Endothelial cell (in vitro differentiated cells): ENCODE results near the gene FUT8. TPM values are rescaled to one million over a fixed set of nuclear protein-coding genes. Genes with fewer than 3 reads are reported as not detected.

Source experiments
- DNase-seq: peaks from one replicate; pipeline ENCODE4 v3.0.0; 2021; ENCODE audit warnings: low spot score
- H3K27ac Mint-ChIP-seq: one replicate; pipeline ENCODE4 v1.8.0; 2021; ENCODE audit warnings: mixed read lengths, inconsistent platforms; ENCODE audit not compliant: unreplicated experiment
- H3K27me3 Mint-ChIP-seq: one replicate; pipeline ENCODE4 v1.8.0; 2021; ENCODE audit warnings: mild to moderate bottlenecking, moderate library complexity, mixed read lengths, inconsistent platforms; ENCODE audit not compliant: unreplicated experiment
- H3K36me3 Mint-ChIP-seq: one replicate; pipeline ENCODE4 v1.8.0; 2021; ENCODE audit warnings: mild to moderate bottlenecking, low read depth, mixed read lengths, inconsistent platforms; ENCODE audit not compliant: unreplicated experiment
- H3K4me1 Mint-ChIP-seq: one replicate; pipeline ENCODE4 v1.8.0; 2021; ENCODE audit warnings: mild to moderate bottlenecking, mixed read lengths, inconsistent platforms; ENCODE audit not compliant: unreplicated experiment
- H3K4me3 Mint-ChIP-seq: one replicate; pipeline ENCODE4 v1.8.0; 2021; ENCODE audit warnings: mild to moderate bottlenecking, mixed read lengths, inconsistent platforms; ENCODE audit not compliant: unreplicated experiment
- H3K9me3 Mint-ChIP-seq: one replicate; pipeline ENCODE4 v1.8.0; 2021; ENCODE audit warnings: mixed read lengths, inconsistent platforms; ENCODE audit not compliant: unreplicated experiment
- CTCF ChIP-seq: fragments of 200-600 bp; sonication (generic); IDR thresholded peaks from one replicate; pipeline ENCODE4 v1.5.0; 2021; ENCODE audit warnings: antibody characterized with exemption; ENCODE audit not compliant: unreplicated experiment
- total RNA-seq: library from RNA; stranded (reverse); fragmentation: NEBNext Ultra II Directional; extraction: Animal tissue kit (Norgen Biotek cat#: 25700); gene quantifications from one replicate; pipeline ENCODE4 v1.2.1, GENCODE V29; 2021; ENCODE audit not compliant: unreplicated experiment

The FUT8 gene
- total RNA-seq, 1 donor from 2014 or later: 65.4 TPM

GRCh38 chr14:65433157-65433556 lies 20.6 kb downstream of the FUT8 start:
- no peaks in the 10 kb centered on the region for H3K9me3 Mint-ChIP-seq
- no peak overlapping the region for H3K27ac Mint-ChIP-seq
- no peak for TF ChIP-seq CTCF
- H3K4me1 Mint-ChIP-seq: peaks cover 3% of the 10 kb centered on the region
- H3K27me3 Mint-ChIP-seq: no peaks in the 10 kb centered on the region
- no peak for DNase-seq
- no peak overlapping the region for H3K4me3 Mint-ChIP-seq
- no peaks in the 10 kb centered on the region for H3K36me3 Mint-ChIP-seq

- DNase-seq: no peak
- no peak for TF ChIP-seq CTCF
- Mint-ChIP-seq H3K27ac (no peak overlapping the region), H3K4me3 (no peak overlapping the region), H3K27me3 (no peaks in the 10 kb centered on the region), H3K4me1 (peaks cover 4% of the 10 kb centered on the region), H3K9me3 (no peaks in the 10 kb centered on the region), H3K36me3 (no peaks in the 10 kb centered on the region)
Measured at GRCh38 chr14:65433646-65434045, 21.1 kb downstream of the FUT8 start.

GRCh38 chr14:65434216-65434850 lies 21.8 kb downstream of the FUT8 start:
- Mint-ChIP-seq H3K4me3 (no peak overlapping the region), H3K36me3 (no peaks in the 10 kb centered on the region), H3K4me1 (peaks cover 4% of the 10 kb centered on the region), H3K27ac (no peak overlapping the region), H3K27me3 (no peaks in the 10 kb centered on the region), H3K9me3 (no peaks in the 10 kb centered on the region)
- DNase-seq: no peak
- no peak for TF ChIP-seq CTCF

GRCh38 chr14:65438266-65438933 lies 25.9 kb downstream of the FUT8 start:
- no peak for DNase-seq
- no peak overlapping the region for H3K4me3 Mint-ChIP-seq
- H3K4me1 Mint-ChIP-seq: peaks cover 4% of the 10 kb centered on the region
- H3K27ac Mint-ChIP-seq: no peak overlapping the region
- no peaks in the 10 kb centered on the region for H3K27me3 Mint-ChIP-seq
- no peaks in the 10 kb centered on the region for H3K9me3 Mint-ChIP-seq
- H3K36me3 Mint-ChIP-seq: no peaks in the 10 kb centered on the region
- TF ChIP-seq CTCF: no peak

- no peak for DNase-seq
- H3K4me1 Mint-ChIP-seq: peaks cover 2% of the 10 kb centered on the region
- no peaks in the 10 kb centered on the region for H3K27me3 Mint-ChIP-seq
- no peak for TF ChIP-seq CTCF
- no peak overlapping the region for H3K4me3 Mint-ChIP-seq
- H3K36me3 Mint-ChIP-seq: no peaks in the 10 kb centered on the region
- H3K9me3 Mint-ChIP-seq: no peaks in the 10 kb centered on the region
- H3K27ac Mint-ChIP-seq: no peak overlapping the region
Measured at GRCh38 chr14:65439117-65439516, 26.6 kb downstream of the FUT8 start.
